Transverse colon (tissue), 4 donors: Measurements from ENCODE around the gene ITGA6. TPM values are rescaled to one million over a fixed set of nuclear protein-coding genes. Genes with fewer than 3 reads are reported as not detected.

ENCODE experiments used
- DNase-seq: peaks from one replicate; pipeline ENCODE4 v3.0.0-alpha.2; 2019
- H3K27ac ChIP-seq, 4 donors: fragments of 200-600 bp; sonication (generic); 2 replicates each; pipeline ENCODE4 v1.5.1; 2016 to 2018; ENCODE audit warnings: inconsistent platforms in 4 of 4
- H3K27me3 ChIP-seq: fragments of 200-600 bp; sonication (generic); 2 replicates; pipeline ENCODE4 v1.5.1; 2017; ENCODE audit warnings: inconsistent platforms
- H3K36me3 ChIP-seq, 4 donors: fragments of 200-600 bp; sonication (generic); 2 replicates each; pipeline ENCODE4 v1.5.1; 2017 to 2019; ENCODE audit warnings: inconsistent platforms in 4 of 4
- H3K4me1 ChIP-seq, 4 donors: fragments of 200-600 bp; sonication (generic); 2 replicates each; pipeline ENCODE4 v1.5.1; 2017 to 2020; ENCODE audit warnings: inconsistent platforms in 4 of 4
- H3K4me3 ChIP-seq, 4 donors: fragments of 200-600 bp; sonication (generic); 1 replicate in 1 of 4; 2 replicates in 3 of 4; pipeline versions ENCODE4 v1.5.1 to v1.6.1; 2017 to 2019; ENCODE audit warnings: inconsistent platforms in 4 of 4
- H3K9me3 ChIP-seq, 2 donors: fragments of 200-600 bp; sonication (generic); 2 replicates each; pipeline ENCODE4 v1.5.1; 2017 to 2019; ENCODE audit warnings: inconsistent platforms in 2 of 2
- CTCF ChIP-seq, 5 experiments: fragments of 200-600 bp in 3 of 5; fragments of 450-650 bp in 2 of 5; sonication (generic) in 3 of 5; IDR thresholded peaks; 1 replicate in 2 of 5; 2 replicates in 3 of 5; pipeline ENCODE4 v1.5.1; 2016 to 2017; ENCODE audit warnings: antibody characterized with exemption in 5 of 5, inconsistent platforms in 3 of 5, mild to moderate bottlenecking in 2 of 5, moderate library complexity in 1 of 5
- EP300 ChIP-seq: sonication (generic); formaldehyde crosslinking; IDR thresholded peaks from one replicate; pipeline ENCODE4 v1.6.1; 2017; ENCODE audit warnings: antibody characterized with exemption, low read depth
- POLR2A ChIP-seq: fragments of 450-650 bp; IDR thresholded peaks from one replicate; pipeline ENCODE4 v1.6.1; 2016; ENCODE audit warnings: antibody characterized with exemption, mild to moderate bottlenecking, moderate library complexity
- POLR2AphosphoS5 ChIP-seq, 3 donors: sonication (generic); formaldehyde crosslinking; IDR thresholded peaks; one replicate each; pipeline ENCODE4 v1.6.1; 2016; ENCODE audit warnings: antibody characterized with exemption in 3 of 3
- WGBS, 2 donors: methylation state at CpG; one replicate each; pipeline ENCODE4 v1.1.5; 2018; ENCODE audit warnings: low coverage in 1 of 2; 5-methylcytosine and 5-hydroxymethylcytosine counted together
- in situ Hi-C, 4 donors: fragments of 200-750 bp; cut with MboI; loops; one replicate each; pipeline versions ENCODE4 v1.15.0 to v1.15.1; 2017; ENCODE audit warnings: low sequenced_read_pairs in 3 of 4, low pct_ligation_motif_present in 1 of 4, low pct_unique_long_range_greater_than_20kb in 1 of 4
- intact Hi-C: fragments of 100-400 bp; cut with DNase I; formaldehyde crosslinking; loops from one replicate; pipeline ENCODE4 v1.15.1; 2023; ENCODE audit warnings: low total_unique reads
- total RNA-seq, 4 donors: library from RNA; depleted of rRNA; stranded (reverse); fragments of >200 nt; gene quantifications; one replicate each; pipeline ENCODE4 v1.1.0, GENCODE V29; 2016

ITGA6 gene
- total RNA-seq, 4 donors from 2014 or later = 80.4 to 267 (median 207) TPM

- no peak for DNase-seq
- 85 to 92% methylated on average over 4 to 5 of the region's 5 CpGs for WGBS, 2 donors
- TF ChIP-seq POLR2A (no peak), POLR2AphosphoS5 (IDR thresholded peaks at IDR 0.05) (no peak), EP300 (no peak), CTCF (IDR thresholded peaks at IDR 0.05) (no peak)
- no peaks in the 10 kb centered on the region for H3K27me3 ChIP-seq
- peak overlapping the region in 1 of 4 donors; percentile 8 for H3K27ac ChIP-seq
- no peaks in the 10 kb centered on the region for H3K36me3 ChIP-seq
- in situ Hi-C loops = no loop called here
- no peak overlapping the region for H3K4me3 ChIP-seq
- H3K9me3 ChIP-seq = no peaks in the 10 kb centered on the region
- H3K4me1 ChIP-seq = peaks cover 0 to 8% (median 4%) of the 10 kb centered on the region in 4 donors
- intact Hi-C loops = no loop called here
Observed at GRCh38 chr2:172403881-172404468, 23.4 kb upstream of the ITGA6 start.

GRCh38 chr2:172404824-172405223, 22.6 kb upstream of the ITGA6 start:
- Histone ChIP-seq H3K27ac (no peak overlapping the region), H3K9me3 (no peaks in the 10 kb centered on the region), H3K27me3 (no peaks in the 10 kb centered on the region), H3K4me3 (no peak overlapping the region), H3K4me1 (peaks cover 0 to 15% (median 9%) of the 10 kb centered on the region in 4 donors), H3K36me3 (no peaks in the 10 kb centered on the region)
- intact Hi-C loops (no loop called here), in situ Hi-C loops (no loop called here)
- WGBS, 2 donors = 83 to 89% methylated on average over 1 of the region's 1 CpG
- no peak for TF ChIP-seq EP300
- TF ChIP-seq CTCF (IDR thresholded peaks at IDR 0.05) = no peak
- TF ChIP-seq POLR2AphosphoS5 (IDR thresholded peaks at IDR 0.05) = no peak
- no peak for TF ChIP-seq POLR2A
- DNase-seq = no peak

- intact Hi-C loops (no loop called here), in situ Hi-C loops (no loop called here)
- DNase-seq = no peak
- Histone ChIP-seq H3K4me3 (no peak overlapping the region), H3K27me3 (no peaks in the 10 kb centered on the region), H3K36me3 (no peaks in the 10 kb centered on the region), H3K9me3 (no peaks in the 10 kb centered on the region), H3K4me1 (peaks cover 0 to 15% (median 9%) of the 10 kb centered on the region in 4 donors), H3K27ac (no peak overlapping the region)
- TF ChIP-seq POLR2AphosphoS5 (IDR thresholded peaks at IDR 0.05) (no peak), POLR2A (no peak), CTCF (IDR thresholded peaks at IDR 0.05) (no peak)
- WGBS, 2 donors = 93 to 100% methylated on average over 2 to 4 of the region's 4 CpGs
Observed at GRCh38 chr2:172405673-172406072, 21.7 kb upstream of the ITGA6 start.

- Histone ChIP-seq H3K36me3 (no peaks in the 10 kb centered on the region), H3K4me1 (peaks cover 0 to 15% (median 9%) of the 10 kb centered on the region in 4 donors), H3K27ac (peak overlapping the region in 3 of 4 donors; percentile 15 to 19 (median 18)), H3K4me3 (no peak overlapping the region), H3K9me3 (no peaks in the 10 kb centered on the region), H3K27me3 (no peaks in the 10 kb centered on the region)
- no peak for TF ChIP-seq POLR2AphosphoS5 (IDR thresholded peaks at IDR 0.05)
- no peak for TF ChIP-seq EP300
- no peak for TF ChIP-seq POLR2A
- TF ChIP-seq CTCF (IDR thresholded peaks at IDR 0.05) = no peak
- in situ Hi-C loops = no loop called here
- WGBS, 2 donors = 46 to 48% methylated on average over 2 to 4 of the region's 4 CpGs
- no peak for DNase-seq
- intact Hi-C loops = no loop called here
Observed at GRCh38 chr2:172408143-172408766, 19.1 kb upstream of the ITGA6 start.
